Measurements from ENCODE around the gene KBTBD8.

DNA sequence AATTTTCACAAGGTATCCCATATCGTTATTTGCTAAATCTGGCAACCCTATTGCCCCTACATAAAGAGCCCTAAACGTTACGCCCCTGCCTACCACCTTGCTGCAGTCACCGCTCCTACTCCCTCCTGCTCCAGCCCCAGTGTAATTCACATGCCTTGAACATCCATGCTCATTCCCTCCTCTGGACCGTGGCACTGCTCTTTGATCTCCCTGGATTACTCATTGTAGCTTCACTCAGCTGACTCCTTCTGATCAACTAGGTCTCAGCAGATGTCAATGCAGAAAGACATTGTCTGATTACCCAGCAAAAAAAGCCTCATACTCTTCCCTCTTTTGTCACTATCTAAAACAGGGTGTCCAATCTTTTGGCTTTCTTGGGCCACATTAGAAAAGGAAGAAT, 40.7 kb upstream of the KBTBD8 start:
- TF ChIP-seq, protein P1, sequence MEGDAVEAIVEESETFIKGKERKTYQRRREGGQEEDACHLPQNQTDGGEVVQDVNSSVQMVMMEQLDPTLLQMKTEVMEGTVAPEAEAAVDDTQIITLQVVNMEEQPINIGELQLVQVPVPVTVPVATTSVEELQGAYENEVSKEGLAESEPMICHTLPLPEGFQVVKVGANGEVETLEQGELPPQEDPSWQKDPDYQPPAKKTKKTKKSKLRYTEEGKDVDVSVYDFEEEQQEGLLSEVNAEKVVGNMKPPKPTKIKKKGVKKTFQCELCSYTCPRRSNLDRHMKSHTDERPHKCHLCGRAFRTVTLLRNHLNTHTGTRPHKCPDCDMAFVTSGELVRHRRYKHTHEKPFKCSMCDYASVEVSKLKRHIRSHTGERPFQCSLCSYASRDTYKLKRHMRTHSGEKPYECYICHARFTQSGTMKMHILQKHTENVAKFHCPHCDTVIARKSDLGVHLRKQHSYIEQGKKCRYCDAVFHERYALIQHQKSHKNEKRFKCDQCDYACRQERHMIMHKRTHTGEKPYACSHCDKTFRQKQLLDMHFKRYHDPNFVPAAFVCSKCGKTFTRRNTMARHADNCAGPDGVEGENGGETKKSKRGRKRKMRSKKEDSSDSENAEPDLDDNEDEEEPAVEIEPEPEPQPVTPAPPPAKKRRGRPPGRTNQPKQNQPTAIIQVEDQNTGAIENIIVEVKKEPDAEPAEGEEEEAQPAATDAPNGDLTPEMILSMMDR (IDR thresholded peaks at IDR 0.05) = no peak
- no peak for TF ChIP-seq POLR2AphosphoS5 (IDR thresholded peaks at IDR 0.05)
